NCI-H128 (cell line): ENCODE measurements around the gene SLC4A7.
"Not testable (repeated sequence)": the region's sequence is repeated elsewhere in the genome, so short reads cannot be mapped to it uniquely, and the experiment has no call there.

Source experiments
- DNase-seq: peaks from one replicate; lab custom pipeline; 2025; ENCODE audit not compliant: unreplicated experiment; lab: John Stamatoyannopoulos, UW

SLC4A7 gene

DNA sequence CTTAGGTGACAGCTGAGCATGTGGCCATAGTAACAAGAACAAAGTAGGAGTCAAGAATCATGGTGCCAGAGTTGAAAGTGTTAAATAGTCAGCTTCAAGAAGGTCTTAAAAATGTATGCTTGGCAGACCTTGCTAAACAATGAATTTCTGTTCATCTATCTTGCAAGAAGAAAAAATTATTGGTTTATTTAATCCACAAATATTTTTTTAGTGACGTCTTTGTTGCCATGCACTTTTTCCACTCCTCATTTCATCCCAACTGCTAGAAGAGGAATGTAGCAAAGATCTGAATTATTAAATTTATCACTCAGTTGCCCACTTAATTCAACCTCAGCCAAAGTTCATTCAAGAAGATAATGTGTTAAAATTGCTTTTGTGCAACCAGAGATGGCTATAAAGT is 3.2 kb upstream of the SLC4A7 start:
- no peak for DNase-seq

DNA sequence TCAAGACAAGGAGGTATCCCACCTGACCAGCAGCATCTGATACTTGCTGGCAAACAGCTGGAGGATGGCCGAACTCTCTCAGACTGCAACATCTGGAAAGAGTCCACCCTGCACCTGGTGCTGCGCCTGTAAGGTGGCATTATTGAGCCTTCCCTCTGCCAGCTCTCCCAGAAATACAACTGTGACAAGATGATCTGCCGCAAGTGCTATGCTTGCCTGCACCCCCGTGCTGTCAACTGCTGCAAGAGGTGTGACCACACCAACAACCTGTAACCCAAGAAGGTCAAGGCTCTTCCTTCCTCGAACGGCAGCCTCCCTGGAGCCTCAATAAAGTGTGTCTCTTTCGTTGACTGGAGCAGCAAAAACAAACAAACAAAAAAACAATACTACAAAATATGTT is 2.2 kb upstream of the SLC4A7 start:
- no peak for DNase-seq

DNA sequence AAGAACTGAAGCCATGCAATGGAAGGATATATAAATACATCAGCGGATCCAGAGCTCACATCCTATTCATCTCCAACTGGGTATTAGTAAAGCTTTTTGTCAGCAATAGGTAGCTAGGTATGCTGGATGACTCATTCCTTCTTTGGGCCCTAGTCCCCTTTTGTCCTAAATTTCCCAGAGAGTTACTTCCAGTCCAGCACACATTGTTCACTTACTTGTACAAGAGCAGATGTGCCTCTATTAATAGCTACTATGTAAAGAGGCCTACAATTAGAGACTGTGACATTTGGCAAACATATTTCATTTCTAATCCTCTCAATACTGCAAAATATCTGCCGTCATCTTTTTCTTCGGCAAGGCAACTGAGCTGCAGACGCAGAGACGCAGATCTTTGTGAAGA is 1.7 kb upstream of the SLC4A7 start:
- DNase-seq = no peak

DNA sequence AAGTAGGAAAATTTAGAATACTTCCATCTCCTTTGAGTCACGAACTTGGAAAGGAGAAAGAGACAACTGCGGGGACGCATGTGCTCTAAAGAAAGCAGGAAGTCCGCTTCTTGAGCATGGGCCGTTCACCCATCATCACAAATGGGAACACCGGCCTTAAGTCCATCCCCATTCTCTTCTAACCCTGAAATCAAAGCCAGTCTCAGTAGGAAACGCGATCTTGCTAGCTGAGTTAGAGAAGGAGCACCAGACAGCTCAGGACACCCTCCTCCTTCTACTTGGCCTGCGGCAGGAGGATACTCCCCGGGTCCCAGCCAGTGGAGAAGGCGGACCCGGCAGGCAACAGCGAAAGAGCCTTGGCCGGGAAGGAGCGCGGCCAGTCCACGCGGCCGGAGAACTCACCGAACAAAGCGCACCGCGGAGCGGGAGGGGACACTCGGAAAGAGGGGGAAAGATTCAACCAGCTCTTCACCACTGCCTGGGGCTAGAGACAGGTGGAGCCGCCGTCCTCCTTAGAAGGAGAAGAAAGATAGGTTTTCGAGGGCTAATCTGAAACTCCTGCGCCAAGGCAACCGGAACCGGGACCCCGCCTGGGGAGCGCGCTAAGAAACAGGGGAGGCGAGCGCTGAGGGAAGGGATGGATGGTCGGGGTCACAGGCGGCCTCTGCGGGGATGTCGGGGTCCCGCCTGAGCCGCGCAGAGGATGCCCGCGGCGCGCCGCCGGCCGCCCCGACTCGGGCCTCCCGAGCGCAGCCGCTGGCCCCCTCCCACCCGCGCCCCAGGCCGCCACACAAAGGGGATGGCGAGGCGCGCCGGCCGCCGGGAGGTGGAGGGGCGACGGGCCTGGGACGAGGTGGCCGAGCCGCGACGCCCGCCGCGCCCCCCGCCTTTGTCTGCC is 818 bp downstream of the SLC4A7 start:
- no peak for DNase-seq

DNA sequence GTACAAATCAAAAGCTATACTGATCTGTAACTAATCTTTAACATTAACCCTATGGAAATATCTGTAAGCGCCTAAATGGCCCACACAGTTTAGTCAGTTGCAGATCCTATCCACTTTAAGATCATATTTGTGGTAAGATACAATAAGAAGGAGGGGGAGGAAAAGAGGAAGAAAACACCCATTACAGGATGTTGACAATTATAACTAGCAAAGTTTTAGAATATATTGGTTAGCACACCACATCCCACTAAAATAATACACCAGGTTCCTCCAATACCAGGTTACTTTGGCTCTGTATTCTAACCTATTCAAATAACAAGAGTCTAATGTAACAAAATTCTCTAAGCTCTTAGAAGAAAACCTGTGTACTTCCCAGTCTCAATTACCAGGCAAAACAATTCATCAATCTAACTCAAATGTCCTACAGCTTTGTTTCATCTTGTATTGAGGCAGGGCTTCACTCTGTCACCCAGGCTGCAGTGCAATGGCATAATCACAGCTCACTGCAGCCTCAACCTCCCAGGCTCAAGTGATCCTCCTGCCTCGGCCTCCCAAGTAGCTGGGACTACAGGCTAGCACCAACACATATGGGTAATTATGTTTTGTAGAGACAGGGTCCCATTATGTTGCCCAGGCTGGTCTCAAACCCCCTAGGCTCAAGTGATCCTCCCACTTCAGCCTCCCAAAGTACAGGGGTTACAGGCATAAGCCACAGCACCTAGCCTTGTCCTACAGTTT is 4.2 kb downstream of the SLC4A7 start:
- DNase-seq = no peak

DNA sequence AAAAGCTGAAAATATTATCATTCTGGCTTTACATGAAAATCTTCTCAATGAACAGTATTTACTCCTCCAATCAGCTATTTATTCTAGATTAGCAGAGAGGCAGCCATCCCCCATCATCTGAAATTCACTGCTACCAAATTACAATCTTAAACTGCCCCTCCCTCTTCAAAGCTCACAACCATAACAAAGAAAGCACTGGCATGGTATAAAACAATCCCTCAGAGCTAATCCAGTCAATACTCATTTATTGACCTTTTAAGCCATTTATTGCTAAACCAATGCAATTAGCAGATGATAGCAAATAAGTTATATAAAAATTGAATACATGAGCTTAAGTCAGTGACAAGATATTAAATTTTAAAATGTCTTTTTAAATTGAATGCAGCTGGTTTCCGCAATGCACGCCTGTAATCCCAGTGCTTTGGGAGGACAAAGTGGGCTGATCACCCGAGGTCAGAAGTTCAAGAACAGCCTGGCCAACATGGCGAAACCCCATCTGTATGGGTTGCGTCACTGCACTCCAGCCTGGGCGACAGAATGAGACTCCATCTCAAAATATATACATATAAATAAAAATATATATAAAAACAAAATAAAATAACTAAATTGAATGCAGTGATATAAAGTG is 12.1 kb downstream of the SLC4A7 start:
- no peak for DNase-seq

DNA sequence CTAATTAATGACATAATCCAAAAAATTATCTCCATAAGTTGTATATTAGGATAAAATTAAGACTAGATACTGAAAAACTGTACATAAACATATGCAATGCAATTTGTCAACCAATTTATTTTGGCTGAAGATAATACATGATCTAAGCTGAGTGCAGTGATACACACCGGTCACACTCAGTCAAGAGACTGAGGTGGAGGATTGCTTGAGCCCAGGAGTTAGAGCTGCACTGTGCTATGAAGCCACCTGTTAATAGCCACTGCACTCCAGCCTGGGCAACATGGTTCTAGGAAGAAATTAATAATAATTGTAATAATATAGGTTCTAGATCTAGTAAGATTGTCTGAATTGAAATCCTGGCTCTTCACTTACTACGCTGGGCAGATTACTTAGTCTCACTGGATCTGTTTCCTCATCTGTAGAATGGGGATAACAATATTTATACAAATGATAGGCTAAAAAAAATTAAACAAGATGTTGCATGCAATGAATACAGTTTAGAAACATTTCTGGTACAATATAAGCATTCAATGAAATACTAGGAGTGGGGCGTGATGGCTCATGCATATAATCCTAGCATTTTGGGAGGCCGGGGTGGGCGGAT is 15.8 kb downstream of the SLC4A7 start:
- DNase-seq = no peak

DNA sequence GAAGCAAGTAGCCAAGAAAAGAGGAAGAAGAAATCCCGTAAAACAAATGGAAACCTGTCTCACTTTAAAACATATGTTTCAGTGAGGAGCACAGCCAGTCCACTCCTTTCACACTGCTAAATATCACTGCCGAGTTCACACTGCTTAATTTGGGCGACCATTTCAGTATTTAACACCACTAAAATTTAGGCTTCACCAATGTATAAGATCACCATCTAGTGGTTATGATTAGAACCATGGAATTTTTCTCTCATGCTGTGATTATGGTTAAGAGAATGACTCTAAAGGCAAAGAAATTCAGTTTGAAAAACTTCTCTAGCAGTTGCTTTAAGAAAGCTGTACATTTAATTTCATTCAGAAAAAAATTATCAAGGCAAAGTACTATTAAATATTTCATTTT is 16.6 kb downstream of the SLC4A7 start:
- no peak for DNase-seq

DNA sequence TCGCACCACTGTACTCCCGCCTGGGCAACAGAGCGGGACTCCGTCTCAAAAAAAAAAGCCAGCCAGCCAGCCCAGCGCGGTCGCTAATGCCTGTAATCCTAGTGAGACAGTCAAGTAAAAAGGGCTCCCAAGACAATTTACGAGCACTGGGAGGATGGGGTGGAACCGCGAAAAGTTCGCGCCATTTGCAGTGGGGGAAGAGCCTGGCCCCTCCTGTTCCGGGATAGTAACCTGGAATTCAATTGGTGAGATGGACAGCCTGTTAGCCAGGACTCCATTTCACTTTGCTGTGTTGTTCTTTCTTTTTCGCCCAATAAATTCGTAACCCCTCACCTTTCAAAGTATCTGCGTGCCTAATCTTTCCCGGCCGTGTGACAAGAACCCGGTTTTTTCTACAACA is 19.5 kb downstream of the SLC4A7 start:
- DNase-seq = no peak

DNA sequence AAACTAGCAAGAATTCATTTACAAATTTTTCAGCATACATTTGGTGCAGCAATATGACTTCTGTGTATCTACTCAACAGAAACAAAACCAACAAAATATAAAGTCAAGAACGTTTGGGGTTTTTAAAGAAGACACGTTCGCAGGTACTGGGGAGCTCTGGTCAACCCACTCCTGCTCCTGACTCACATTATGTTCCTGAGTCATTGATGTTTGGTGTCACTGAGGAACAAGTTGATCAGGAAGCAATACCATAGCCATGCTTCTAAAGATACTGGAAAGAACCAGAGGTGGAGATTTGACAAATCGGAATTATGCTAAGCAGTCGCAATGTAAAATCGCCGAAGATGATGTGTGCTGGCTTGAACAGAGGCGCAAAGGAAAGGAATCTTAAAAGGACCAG is 22.0 kb downstream of the SLC4A7 start:
- no peak for DNase-seq

DNA sequence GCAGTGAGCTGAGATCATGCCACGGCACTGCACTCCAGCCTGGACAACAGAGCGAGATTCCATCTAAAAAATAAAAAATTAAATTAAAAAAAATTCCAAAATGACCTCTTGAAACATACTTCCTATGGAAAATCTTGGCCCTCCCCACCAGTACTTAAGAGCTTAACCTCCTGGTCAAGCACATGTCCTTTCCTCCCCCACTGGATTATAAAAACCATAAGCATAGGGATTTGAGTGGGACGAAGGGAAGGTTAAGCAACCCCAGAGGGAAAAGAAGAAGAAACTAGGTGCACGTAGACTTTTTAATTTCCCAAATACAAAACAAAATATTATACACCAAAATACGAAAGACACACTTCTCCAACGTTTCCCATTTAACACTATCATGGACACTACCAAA is 25.3 kb downstream of the SLC4A7 start:
- no peak for DNase-seq

DNA sequence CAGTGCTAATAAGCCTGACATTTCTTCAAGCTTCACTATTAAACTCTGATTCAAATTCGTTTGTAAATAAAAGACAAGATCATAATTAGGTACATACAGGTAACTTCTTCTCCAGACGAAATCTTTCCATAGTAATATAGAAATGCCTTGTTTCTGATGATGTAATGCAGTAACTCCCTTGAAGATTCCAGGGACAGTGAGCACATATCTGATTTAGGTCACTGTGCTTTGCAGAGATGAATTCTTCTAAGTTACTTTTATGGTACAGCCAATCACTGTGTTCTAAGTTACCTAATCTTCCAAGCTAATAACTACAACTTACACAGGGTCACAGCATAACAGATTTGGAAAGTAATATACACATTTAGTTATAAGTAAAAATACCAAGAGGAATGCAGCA is 27.6 kb downstream of the SLC4A7 start:
- no peak for DNase-seq

DNA sequence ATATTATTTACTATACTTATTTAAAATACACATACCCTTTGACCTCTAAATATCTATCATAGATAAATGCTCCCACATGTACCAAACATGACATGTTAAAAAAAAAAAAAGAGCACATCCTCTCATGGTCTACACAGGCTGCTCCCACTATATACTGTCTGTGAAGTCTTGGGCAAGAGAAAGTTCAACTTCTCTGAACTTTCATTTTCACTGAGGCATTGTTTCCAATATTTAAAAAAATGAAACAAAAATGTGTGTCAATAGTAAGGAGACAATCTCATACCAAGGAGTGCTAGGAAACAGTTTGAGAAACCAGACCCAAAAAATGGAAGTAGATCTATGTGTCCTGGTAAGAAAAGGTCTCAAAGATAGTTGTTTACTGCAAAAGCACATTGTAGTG is 29.3 kb downstream of the SLC4A7 start:
- no peak for DNase-seq

DNA sequence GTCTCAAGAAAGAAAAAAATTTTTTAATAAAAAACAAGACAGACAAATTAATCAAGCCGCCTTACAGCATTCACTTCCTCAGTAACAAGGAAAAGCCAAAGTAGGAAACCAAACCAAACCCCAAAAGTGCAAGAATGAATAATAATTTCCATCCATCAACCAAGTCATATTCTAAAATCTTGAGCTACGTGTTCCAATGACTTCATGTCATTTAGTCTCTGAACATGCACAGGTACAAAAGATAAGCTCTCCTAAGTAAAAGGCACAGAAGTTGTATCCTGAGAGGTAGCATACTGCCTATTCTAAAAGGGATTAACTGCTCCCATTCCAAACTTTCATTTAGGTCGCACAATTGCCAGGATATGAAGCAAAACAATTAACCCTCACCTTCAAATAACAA is 29.7 kb downstream of the SLC4A7 start:
- no peak for DNase-seq

DNA sequence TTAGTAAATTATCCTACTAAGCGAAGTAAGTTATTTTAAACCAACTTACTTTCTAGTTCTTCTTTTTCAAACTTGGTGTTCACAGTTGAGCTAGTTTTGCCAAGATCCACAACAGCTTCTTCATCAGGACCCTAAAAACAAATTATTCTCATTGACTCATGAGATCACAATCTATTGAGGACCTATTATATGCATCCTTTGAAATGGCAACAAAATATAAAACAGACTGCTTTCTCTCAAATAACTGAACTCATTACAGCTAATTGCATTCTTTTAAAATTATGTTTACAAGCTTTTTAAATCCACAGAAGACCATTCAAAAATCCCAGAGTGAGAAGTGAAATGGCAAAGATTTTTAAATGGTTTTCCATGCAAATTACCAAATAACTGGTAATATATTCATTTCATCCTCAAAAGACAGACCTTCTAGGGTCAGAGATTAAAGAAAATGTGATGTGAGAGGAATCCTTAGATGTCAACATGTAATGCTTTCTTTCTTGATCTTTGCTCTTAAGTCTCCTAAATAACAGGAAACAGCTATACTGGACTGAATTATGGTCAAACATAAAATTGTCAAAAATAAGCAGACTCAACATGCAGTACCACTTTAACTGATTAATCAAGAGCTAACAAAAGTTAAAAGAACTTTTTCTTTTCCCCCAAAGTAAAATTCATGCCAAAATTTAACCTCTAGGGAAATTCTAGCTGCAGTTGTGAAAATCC is 31.7 kb downstream of the SLC4A7 start:
- DNase-seq = no peak

DNA sequence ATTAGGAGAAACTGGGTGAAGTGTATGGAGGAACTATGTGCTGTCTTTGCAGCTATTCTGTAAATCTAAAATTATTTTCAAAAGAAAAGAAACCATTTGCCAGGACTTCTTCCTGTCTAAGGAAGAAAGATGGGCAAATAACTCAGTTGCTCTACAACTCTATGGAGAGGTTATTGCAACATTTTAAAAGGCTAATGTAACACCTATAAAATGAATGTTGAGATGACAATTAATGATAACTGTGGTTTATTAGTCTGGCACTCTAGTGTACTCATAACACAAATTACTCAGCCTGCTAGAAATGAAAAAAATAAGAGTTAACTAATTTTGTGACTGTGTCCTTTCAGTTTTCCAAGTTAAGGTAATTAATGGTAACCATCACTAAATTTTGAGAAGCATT is 32.3 kb downstream of the SLC4A7 start:
- no peak for DNase-seq

DNA sequence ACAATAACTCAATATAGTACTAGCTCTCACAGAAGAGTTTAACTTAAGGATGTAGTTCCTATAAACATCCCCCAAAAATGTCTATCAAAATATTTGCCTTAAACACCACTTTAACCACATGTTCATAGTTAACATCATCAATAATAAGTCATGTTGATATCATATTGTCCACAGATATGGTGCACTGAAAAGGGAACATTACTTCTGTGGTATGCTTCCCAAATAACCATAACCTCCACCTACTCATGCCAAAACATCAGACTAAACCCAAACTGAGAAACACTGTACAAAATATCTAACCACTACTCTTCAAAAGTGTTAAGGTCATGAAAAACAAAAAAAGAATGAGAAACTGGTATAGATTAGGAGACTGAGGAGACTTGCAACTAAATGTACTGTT is 32.9 kb downstream of the SLC4A7 start:
- no peak for DNase-seq

DNA sequence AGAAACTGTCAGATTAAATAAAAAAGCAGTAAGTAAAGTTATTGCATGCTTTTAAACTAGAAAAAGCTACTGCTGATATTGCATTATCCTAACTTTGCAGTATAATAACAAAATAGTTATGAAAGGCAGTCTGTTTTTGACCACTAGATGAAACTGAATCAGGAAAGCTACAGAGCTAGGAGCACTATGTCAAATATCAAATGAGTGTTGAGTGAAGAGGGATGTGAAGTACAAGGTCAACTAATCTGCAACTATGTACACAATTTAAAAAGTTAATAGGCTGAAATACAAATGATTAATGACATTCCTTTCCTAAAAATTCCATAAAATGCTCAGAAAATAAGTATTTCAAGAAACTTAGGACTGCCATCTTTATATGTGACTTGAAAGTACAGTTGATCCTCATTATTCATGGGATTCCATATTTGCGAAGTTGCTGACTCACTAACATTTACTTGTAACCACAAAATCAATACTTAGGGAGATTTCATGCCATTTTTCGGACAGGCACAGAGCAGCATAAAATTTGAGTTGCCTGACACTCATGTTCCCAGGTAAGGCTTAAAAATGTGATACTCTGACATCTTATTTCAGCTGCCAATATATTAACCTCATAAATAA is 34.5 kb downstream of the SLC4A7 start:
- no peak for DNase-seq

DNA sequence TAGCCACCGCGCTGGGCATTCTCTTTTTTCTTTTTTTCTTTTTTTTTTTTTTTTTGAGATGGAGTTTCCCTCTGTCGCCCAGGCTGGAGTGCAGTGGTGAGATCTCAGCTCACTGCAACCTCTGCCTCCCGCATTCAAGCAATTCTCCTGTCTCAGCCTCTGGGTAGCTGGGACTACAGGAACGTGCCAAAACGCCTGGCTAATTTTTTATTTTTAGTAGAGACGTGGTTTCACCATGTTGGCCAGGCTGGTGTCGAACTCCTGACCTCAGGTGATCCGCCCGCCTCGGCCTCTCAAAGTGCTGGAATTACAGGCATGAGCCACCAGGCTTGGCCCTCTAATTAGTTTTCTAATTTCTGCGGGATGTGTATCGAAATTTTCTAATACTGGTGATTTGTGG is 41.2 kb downstream of the SLC4A7 start:
- not testable (repeated sequence) for DNase-seq

DNA sequence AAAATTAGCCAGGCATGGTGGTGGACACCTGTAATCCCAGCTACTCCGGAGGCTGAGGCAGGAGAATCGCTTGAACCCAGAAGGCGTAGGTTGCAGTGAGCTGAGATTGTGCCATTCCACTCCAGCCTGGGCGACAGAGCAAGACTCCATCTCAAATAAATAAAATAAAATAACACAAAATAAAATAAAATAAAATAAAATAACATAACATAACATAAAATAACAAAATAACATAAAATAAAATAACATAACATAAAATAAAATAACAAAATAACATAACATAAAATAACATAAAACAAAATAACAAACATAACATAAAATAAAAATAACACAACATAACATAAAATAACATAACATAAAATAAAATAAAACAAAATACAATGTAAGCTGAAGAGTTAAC is 45.8 kb downstream of the SLC4A7 start:
- DNase-seq = not testable (repeated sequence)

DNA sequence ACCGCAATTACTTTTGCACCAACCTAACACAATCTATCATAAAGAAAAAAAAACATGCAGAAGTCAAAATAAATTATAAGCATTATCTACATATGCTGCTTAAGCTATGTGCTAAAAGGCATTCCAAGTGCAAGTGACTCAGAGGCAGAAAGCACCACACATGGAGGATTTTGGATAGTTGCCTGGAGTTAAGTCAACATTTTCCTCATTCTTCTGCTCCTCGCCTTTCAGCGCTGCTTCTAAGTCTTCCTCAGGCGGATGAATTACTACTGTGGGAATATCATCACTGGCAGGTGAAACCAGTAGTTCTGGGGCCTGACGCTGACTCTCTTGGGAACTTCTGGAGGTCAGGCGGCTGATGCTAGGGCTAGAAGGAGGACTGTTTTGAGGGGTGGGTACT is 53.1 kb downstream of the SLC4A7 start:
- DNase-seq = no peak
